DMS53 treated with DMSO at 0.1 percent for 48 hours (cell line): ENCODE measurements around the gene MEP1A.
A peak's percentile ranks its signal among the peaks of the same experiment; 100 is the strongest.
"Not testable (repeated sequence)": the region's sequence is repeated elsewhere in the genome, so short reads cannot be mapped to it uniquely, and the experiment has no call there.

ENCODE experiments used
- DNase-seq: peaks from one replicate; lab custom pipeline; 2025; ENCODE audit not compliant: unreplicated experiment; lab: John Stamatoyannopoulos, UW

Gene MEP1A

GRCh38 chr6:46832816-46833215, 39.6 kb downstream of the MEP1A start:
- DNase-seq = no peak

GRCh38 chr6:46834257-46834916, 41.2 kb downstream of the MEP1A start:
- not testable (repeated sequence) for DNase-seq

- DNase-seq = not testable (repeated sequence)
These were observed 41.8 kb downstream of the MEP1A start for GRCh38 chr6:46834991-46835390.

GRCh38 chr6:46838033-46838432, 44.8 kb downstream of the MEP1A start:
- DNase-seq = no peak

GRCh38 chr6:46842252-46842846, 49.2 kb downstream of the MEP1A start:
- DNase-seq = not testable (repeated sequence)

GRCh38 chr6:46845126-46845525, 51.9 kb downstream of the MEP1A start:
- no peak for DNase-seq

- peak; percentile 79 for DNase-seq
These were observed 55.6 kb downstream of the MEP1A start for GRCh38 chr6:46848684-46849360.

- no peak for DNase-seq
These were observed 56.1 kb downstream of the MEP1A start for GRCh38 chr6:46849361-46849690.

GRCh38 chr6:46850792-46851191, 57.6 kb downstream of the MEP1A start:
- DNase-seq = no peak

GRCh38 chr6:46851576-46851975, 58.4 kb downstream of the MEP1A start:
- DNase-seq = not testable (repeated sequence)

GRCh38 chr6:46855966-46856365, 62.8 kb downstream of the MEP1A start:
- not testable (repeated sequence) for DNase-seq

GRCh38 chr6:46862381-46862780, 69.2 kb downstream of the MEP1A start:
- no peak for DNase-seq

- DNase-seq = no peak
These were observed 70.6 kb downstream of the MEP1A start for GRCh38 chr6:46863791-46864190.

- no peak for DNase-seq
These were observed 72.0 kb downstream of the MEP1A start for GRCh38 chr6:46865221-46865620.

GRCh38 chr6:46867411-46867810, 74.2 kb downstream of the MEP1A start:
- DNase-seq = no peak

- DNase-seq = peak; percentile 88
These were observed 82.9 kb downstream of the MEP1A start for GRCh38 chr6:46876126-46876525.

- no peak for DNase-seq
These were observed 85.8 kb downstream of the MEP1A start for GRCh38 chr6:46879003-46879402.

- DNase-seq = no peak
These were observed 89.5 kb downstream of the MEP1A start for GRCh38 chr6:46882645-46883044.

- no peak for DNase-seq
These were observed 94.8 kb downstream of the MEP1A start for GRCh38 chr6:46888031-46888430.

- no peak for DNase-seq
These were observed 95.4 kb downstream of the MEP1A start for GRCh38 chr6:46888578-46888977.
